ENCODE measurements around the gene BMPER.

DNA sequence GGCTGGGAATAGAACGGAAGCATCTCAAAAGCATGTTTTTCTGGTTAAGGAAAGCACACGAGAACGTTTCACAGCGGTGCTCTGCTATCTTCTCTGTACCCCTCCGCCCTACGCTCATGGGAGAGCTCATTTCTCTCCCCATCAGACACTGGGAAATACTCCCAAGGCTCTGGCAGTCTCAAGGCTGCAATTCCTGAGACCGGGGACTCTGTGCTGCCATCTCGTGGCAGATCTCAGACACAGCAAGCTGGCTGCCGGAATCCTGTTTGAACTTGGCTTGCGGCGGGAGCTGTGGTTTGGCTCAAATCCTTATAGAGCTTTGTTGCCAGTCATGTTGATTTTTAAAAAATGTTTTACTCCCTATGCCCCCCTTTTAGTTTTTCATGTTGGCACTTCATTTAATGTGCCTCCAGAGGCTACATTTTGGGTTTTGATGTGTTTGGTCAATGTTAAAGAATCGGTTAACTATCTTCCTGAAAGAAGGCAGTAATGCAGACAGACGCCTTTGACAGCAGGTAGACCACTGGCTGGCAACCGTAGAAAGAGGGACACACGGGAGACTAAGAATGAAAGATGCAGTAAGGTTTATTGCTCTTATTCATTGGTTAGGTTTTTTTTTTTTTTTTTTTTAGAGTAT, 27.6 kb downstream of the BMPER start:
- TF ChIP-seq, protein P1, sequence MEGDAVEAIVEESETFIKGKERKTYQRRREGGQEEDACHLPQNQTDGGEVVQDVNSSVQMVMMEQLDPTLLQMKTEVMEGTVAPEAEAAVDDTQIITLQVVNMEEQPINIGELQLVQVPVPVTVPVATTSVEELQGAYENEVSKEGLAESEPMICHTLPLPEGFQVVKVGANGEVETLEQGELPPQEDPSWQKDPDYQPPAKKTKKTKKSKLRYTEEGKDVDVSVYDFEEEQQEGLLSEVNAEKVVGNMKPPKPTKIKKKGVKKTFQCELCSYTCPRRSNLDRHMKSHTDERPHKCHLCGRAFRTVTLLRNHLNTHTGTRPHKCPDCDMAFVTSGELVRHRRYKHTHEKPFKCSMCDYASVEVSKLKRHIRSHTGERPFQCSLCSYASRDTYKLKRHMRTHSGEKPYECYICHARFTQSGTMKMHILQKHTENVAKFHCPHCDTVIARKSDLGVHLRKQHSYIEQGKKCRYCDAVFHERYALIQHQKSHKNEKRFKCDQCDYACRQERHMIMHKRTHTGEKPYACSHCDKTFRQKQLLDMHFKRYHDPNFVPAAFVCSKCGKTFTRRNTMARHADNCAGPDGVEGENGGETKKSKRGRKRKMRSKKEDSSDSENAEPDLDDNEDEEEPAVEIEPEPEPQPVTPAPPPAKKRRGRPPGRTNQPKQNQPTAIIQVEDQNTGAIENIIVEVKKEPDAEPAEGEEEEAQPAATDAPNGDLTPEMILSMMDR (IDR thresholded peaks at IDR 0.05), result peak in 1 of 3 donors; percentile 75
- TF ChIP-seq POLR2A (IDR thresholded peaks at IDR 0.05), result no peak

Measured in lower leg skin (tissue), 3 donors.